Activated naive CD4-positive, alpha-beta T cell treated with anti-CD3 and anti-CD28 coated beads, Interleukin-2, amount 50 U/mL, for 24 hours (primary cell): ENCODE measurements around the gene LAMC1.
"Not testable (repeated sequence)": the region's sequence is repeated elsewhere in the genome, so short reads cannot be mapped to it uniquely, and the experiment has no call there.

Experiments
- H3K27ac Mint-ChIP-seq: one replicate; pipeline ENCODE4 v1.8.0; 2021; ENCODE audit warnings: mild to moderate bottlenecking, mixed read lengths
- H3K27me3 Mint-ChIP-seq: one replicate; pipeline ENCODE4 v1.8.0; 2021; ENCODE audit warnings: mixed read lengths
- H3K36me3 Mint-ChIP-seq: one replicate; pipeline ENCODE4 v1.8.0; 2021; ENCODE audit warnings: mixed read lengths
- H3K4me1 Mint-ChIP-seq: one replicate; pipeline ENCODE4 v1.8.0; 2021; ENCODE audit warnings: mixed read lengths
- H3K4me3 Mint-ChIP-seq: one replicate; pipeline ENCODE4 v1.8.0; 2021; ENCODE audit warnings: mild to moderate bottlenecking, mixed read lengths
- H3K9me3 Mint-ChIP-seq: one replicate; pipeline ENCODE4 v1.8.0; 2021; ENCODE audit warnings: mixed read lengths

The LAMC1 gene

DNA sequence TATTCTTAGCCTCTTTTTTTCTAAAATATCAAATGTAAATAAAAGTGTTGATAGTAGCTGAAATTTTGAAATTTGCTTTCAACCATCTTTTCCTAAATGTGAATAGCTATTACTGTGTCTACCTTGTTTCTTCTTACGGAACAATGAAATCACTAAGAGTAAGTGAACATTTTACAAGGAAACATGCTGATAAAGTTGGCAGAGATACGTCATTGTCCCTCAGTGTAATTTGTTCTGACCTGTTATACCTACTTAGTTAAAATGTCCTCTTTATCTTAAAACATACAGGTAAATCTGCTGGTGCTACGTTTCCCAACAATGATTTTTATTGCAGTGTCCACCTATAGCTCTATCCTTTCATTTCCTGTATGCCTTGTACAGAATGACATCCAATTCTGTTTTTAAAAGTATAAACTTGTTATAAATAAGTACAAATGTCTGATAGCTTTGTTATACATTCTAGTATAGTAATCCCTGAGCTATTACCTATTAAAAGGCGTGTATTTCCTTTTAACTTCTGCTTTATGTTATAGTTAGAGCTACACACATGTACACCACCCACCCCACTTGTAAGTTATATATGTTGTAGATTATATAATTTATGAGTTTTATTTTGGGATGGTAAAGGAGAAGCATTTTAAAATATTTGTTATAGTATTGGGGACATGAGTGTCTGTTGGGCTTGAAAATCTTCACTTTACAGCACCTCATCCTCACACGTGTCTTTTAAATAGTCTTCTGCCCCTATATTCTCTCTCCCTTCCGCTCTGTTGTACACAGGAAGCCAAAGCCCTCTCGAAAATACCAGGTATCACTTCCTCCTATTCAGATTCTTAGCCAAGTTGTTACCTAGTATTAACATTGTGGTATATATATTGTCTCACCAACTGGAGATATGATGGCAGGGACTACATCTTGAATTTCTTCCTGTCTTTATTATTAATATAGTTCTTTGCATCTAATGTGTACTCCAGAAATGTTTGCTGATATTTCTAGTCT, 25.2 kb downstream of the LAMC1 start:
- H3K27me3 Mint-ChIP-seq = peaks cover 41% of the 10 kb centered on the region
- no peak overlapping the region for H3K27ac Mint-ChIP-seq
- H3K4me1 Mint-ChIP-seq = peaks cover 4% of the 10 kb centered on the region
- H3K4me3 Mint-ChIP-seq = no peak overlapping the region
- H3K9me3 Mint-ChIP-seq = no peaks in the 10 kb centered on the region
- H3K36me3 Mint-ChIP-seq = no peaks in the 10 kb centered on the region

DNA sequence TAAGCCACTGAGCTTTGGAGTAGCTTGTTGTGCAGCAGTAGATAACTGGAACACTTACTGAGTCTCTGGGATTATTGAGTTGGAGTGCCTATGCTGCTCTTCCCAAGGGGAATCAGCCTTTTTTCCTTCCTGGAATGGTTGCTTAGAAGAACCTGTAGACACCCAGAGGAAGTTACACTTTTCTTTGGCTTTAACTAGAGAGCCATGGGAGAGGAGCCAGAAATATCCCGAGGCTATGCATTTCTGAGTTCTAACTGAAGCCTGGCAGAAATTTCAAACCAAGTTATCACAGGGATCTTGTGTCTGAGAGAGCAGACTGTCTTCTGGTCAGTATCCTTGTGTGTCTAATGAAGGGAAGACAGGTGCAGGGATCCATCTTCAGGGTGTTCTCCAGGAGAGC, 28.3 kb downstream of the LAMC1 start:
- no peak overlapping the region for H3K27ac Mint-ChIP-seq
- H3K36me3 Mint-ChIP-seq = no peaks in the 10 kb centered on the region
- H3K27me3 Mint-ChIP-seq = peaks cover 33% of the 10 kb centered on the region
- no peaks in the 10 kb centered on the region for H3K9me3 Mint-ChIP-seq
- no peak overlapping the region for H3K4me3 Mint-ChIP-seq
- peaks cover 4% of the 10 kb centered on the region for H3K4me1 Mint-ChIP-seq

DNA sequence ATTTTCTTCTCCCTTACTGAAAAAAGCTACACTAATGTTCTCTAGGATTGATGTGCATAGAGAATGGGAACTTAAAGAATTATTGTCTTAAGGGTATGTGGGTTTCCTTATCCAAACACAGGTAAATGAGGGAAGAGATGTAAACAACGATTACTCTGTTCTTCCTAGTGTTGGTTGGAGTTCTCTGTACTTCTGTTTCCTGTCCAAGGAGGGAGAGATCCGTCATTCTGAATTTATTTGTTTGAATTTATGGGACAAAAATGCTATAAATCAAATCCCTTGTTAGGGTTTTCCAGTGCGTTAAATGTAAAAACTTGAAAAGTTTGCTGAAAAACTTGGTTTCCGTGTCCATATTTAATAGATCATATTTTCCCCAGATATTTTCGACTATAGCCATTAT, 29.6 kb downstream of the LAMC1 start:
- Mint-ChIP-seq H3K9me3 (no peaks in the 10 kb centered on the region), H3K27ac (no peak overlapping the region), H3K36me3 (no peaks in the 10 kb centered on the region), H3K4me3 (no peak overlapping the region), H3K27me3 (peaks cover 29% of the 10 kb centered on the region), H3K4me1 (peaks cover 4% of the 10 kb centered on the region)

DNA sequence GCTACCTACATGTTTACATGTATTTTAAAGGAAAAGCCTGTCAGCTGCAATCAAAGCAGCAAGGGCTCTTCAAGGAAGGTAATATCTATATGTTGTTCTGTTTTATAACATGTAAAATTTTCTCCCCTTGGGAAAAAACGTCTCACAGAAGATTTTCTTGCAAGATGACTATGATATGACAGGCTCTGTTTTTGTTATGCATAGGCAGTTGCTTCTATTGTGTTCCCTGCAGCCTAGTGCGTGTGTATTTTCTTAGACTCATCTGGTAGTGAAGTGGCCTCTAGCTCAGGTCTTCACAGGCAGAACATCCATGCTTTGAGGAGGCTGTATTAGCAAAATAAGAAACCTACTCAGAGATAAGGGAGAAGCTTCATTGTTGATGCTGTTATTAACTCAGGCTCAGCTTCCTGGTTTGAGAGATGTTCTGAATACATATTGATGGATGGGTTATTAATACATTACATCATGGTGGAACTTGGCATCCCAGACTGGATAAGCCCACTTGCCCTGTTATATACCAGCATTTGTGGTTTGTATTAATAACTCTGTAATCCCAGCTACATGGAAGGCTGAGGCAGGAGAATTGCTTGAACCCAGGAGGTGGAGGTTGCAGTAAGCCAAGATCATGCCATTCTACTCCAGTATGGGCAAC, 35.8 kb downstream of the LAMC1 start:
- Mint-ChIP-seq H3K9me3 (no peaks in the 10 kb centered on the region), H3K27me3 (peaks cover 10% of the 10 kb centered on the region), H3K36me3 (no peaks in the 10 kb centered on the region), H3K27ac (no peak overlapping the region), H3K4me1 (no peaks in the 10 kb centered on the region), H3K4me3 (no peak overlapping the region)

DNA sequence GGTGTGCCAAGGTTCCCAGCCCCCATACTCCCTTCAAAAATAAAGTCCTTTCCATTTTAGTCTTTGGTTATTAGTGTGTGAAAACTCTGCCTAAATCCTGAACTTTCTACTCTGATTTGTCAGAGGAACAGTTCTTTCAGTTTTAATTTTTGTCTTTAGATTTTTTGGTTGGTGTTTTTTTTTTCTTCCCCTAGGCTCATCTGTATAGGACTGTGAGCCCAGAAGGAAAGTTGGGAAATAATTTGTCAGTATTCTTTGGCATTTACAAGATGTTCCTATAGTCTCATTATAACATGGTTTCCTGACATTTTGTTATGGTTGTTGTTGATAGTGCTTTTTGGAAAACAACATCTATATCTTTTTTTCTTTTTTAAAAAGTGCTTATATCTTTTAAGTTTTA, 38.0 kb downstream of the LAMC1 start:
- no peak overlapping the region for H3K4me3 Mint-ChIP-seq
- H3K9me3 Mint-ChIP-seq = no peaks in the 10 kb centered on the region
- no peaks in the 10 kb centered on the region for H3K36me3 Mint-ChIP-seq
- peaks cover 6% of the 10 kb centered on the region for H3K27me3 Mint-ChIP-seq
- no peaks in the 10 kb centered on the region for H3K4me1 Mint-ChIP-seq
- no peak overlapping the region for H3K27ac Mint-ChIP-seq

DNA sequence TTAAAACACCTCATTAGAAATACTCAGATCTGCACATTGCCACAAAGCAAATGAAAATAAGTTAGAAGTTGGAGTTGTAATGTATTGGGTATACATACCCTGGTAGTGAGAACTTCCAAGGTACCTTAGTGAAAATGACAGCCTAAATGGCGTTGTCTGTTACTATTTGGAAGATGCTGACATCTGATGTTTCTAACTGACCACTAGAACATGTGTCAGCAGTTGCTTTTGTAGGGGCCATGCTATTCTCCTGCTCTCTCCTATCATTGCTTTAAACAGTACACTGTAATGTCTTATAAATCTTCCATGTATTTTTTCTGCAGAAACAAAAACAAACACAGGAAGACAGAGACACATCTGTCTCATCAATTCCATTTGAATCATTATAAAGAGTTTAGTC, 40.1 kb downstream of the LAMC1 start:
- no peaks in the 10 kb centered on the region for H3K36me3 Mint-ChIP-seq
- H3K9me3 Mint-ChIP-seq = no peaks in the 10 kb centered on the region
- no peak overlapping the region for H3K27ac Mint-ChIP-seq
- H3K4me3 Mint-ChIP-seq = no peak overlapping the region
- peaks cover 1% of the 10 kb centered on the region for H3K27me3 Mint-ChIP-seq
- H3K4me1 Mint-ChIP-seq = no peaks in the 10 kb centered on the region

DNA sequence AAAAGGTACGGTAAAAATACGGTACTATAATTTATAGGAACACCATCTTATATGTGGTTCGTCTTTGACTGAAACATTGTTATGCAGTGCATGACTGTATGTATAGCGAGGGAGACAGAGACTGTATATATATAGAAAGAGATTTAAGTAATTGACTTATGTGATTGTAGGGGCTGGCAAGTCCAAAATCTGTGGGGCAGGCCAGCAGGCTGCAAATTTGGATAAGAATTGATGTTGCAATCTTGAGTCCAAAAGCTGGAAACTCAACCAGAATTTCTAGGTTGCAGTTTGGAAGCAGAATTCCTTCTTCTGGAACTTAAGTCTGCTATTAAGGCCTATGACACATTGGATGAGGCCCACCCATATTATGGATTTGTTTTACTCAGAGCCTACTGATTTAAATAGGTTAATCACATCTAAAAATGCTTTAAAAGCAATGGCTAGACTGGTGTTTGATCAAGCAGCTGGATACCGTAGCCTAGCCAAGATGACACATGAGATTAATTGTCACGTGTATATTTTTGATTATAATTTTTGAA, 42.0 kb downstream of the LAMC1 start:
- Mint-ChIP-seq H3K27ac (no peak overlapping the region), H3K36me3 (no peaks in the 10 kb centered on the region), H3K4me3 (no peak overlapping the region), H3K27me3 (peaks cover 3% of the 10 kb centered on the region), H3K4me1 (no peaks in the 10 kb centered on the region), H3K9me3 (no peaks in the 10 kb centered on the region)

DNA sequence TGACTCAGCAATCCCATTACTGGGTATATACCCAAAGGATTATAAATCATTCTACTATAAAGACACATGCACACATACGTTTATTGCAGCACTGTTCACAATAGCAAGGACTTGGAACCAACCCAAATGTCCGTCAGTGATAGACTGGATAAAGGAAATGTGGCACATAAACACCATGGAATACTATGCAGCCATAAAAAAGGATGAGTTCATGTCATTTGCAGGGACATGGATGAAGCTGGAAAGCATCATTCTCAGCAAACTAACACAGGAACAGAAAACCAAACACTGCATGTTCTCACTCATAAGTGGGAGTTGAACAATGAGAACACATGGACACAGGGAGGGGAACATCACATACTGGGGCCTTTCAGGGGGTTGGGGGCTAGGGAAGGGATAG, 43.2 kb downstream of the LAMC1 start:
- not testable (repeated sequence) for H3K27ac Mint-ChIP-seq, H3K9me3 Mint-ChIP-seq, H3K36me3 Mint-ChIP-seq, H3K4me3 Mint-ChIP-seq, H3K27me3 Mint-ChIP-seq, H3K4me1 Mint-ChIP-seq

DNA sequence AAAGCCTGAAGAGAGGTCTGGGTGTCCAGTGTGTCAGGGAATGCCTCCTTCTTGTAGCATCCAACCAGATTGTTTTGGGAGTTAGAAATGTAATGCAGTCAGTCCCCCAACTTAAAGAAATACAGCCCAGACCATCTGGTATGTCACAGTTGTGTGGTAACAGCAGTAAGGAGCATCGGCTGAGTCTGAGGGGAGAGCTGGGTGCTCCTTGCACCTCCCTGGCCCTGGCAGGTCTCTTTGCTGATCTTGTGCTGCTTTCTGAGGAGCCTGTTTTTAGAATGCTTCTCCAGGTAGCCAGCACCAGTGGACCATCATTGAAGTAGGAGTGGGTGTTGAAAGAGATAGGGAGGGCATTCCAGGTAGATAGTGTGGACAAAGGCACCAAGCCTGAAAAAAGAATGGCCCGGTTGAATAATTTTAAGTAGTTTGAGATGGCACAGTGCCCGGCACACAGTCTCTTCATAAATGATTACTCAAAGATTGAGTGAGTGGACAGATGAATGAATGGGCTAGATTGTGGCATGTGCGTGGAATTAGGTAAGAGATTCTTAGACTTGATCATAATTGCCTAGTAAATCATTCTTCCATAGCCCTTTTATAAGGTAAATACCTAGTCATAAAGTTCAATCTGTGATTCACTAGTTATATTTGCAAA, 46.5 kb downstream of the LAMC1 start:
- H3K9me3 Mint-ChIP-seq = no peaks in the 10 kb centered on the region
- no peaks in the 10 kb centered on the region for H3K36me3 Mint-ChIP-seq
- no peak overlapping the region for H3K27ac Mint-ChIP-seq
- H3K4me3 Mint-ChIP-seq = no peak overlapping the region
- peaks cover 5% of the 10 kb centered on the region for H3K27me3 Mint-ChIP-seq
- H3K4me1 Mint-ChIP-seq = peaks cover 4% of the 10 kb centered on the region

DNA sequence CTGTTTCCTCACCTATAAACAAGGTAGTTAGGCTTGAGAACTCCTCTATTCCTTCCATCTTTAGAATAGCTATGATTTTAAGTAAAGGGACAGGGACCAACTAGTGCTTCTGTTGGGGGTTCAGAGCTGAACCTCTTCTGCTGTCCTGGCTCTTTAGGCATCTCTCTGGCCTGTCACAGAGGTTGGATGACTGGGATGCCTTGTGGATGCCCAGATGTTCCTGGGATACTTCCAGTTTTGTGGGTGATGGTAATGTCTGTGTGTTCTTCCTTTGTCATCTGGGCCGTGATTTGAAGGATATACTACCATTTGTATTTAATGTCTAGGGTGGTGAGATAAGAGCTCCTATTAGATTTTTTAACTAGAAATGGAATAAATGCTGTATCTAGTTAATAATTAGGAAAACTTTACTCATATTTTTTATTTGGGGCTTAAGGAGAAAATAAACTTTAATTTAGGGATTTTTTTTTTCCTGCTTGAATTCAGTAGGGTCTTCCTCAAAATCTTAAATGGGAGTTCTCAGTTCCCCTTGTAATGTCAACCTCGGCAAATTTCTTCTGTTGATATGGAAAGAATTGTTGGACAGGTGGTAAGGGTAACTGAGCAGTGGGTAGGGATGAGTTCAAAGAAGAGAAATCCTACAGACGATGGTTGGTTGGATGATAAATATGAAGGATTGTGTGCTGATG, 47.2 kb downstream of the LAMC1 start:
- H3K36me3 Mint-ChIP-seq = no peaks in the 10 kb centered on the region
- no peaks in the 10 kb centered on the region for H3K9me3 Mint-ChIP-seq
- H3K27me3 Mint-ChIP-seq = peaks cover 5% of the 10 kb centered on the region
- no peak overlapping the region for H3K4me3 Mint-ChIP-seq
- H3K4me1 Mint-ChIP-seq = peaks cover 4% of the 10 kb centered on the region
- H3K27ac Mint-ChIP-seq = no peak overlapping the region

DNA sequence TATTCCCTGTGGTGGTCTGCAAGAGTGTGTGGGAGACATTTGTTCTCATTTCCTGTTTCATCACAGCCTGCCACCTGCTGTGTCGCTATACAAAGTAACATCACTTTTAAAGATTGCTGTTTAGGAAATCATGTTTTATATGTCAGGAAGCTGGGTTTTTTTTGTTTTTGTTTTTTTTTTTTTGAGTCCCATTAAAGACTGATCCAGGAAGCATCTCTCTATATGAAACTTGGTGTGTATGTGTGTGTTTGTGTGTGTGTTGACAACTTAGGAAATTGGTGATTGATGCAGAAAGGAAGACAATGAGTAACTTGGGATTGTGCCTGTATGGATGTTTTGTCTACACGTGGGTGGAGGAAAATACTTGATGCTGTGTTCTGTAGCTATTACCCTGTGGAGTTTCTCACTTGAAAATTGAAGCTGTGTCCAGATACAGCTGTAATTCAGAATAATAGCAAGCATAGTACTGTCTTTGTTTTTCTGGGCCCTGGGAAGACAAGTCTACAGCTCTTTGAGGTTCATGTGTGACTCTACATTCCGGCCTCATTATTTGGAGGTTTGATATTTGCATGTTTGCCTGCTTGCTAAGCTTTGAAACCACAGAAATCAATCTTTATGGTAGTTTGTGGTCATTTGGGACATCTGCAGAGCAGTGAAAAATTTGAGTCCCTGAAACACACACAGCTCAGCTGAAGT, 47.9 kb downstream of the LAMC1 start:
- Mint-ChIP-seq H3K9me3 (no peaks in the 10 kb centered on the region), H3K27me3 (peaks cover 5% of the 10 kb centered on the region), H3K36me3 (no peaks in the 10 kb centered on the region), H3K27ac (no peak overlapping the region), H3K4me1 (peaks cover 4% of the 10 kb centered on the region), H3K4me3 (no peak overlapping the region)

DNA sequence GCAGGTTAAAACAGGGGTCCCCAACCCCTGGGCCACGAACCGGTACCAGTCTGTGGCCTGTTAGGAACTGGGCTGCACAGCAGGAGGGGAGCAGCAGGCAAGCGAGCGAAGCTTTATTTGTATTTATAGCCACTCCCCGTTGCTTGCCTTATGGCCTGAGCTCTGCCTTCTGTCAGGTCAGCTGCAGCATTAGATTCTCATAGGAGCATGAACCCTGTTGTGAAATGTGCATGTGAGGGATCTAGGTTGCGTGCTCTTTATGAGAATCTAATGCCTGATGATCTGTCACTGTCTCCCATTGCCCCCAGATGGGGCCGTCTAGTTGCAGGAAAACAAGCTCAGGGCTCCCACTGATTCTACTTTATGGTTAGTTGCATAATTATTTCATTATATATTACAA, 49.4 kb downstream of the LAMC1 start:
- H3K27ac Mint-ChIP-seq, H3K9me3 Mint-ChIP-seq, H3K27me3 Mint-ChIP-seq, H3K4me1 Mint-ChIP-seq, H3K4me3 Mint-ChIP-seq, H3K36me3 Mint-ChIP-seq: not testable (repeated sequence)

DNA sequence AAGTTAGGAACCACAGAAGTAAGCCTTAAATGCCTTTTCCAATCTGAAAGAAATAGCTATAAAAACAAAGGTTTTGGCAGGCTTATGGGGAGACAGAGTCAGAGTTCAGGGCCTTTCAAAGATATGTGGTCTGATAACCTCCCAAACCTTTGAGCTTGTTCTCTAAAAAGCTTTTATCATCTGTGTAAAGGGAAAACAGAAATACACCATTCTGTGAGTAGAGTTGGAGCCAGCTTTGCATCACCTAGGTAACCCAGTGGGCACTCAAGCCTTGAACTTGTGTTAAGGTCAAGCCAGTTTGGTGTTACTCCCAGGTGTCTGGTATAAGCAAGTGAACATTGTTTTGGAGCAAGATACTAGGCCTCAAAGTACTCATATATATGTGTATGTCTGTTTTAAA, 50.1 kb downstream of the LAMC1 start:
- no peaks in the 10 kb centered on the region for H3K36me3 Mint-ChIP-seq
- H3K27me3 Mint-ChIP-seq = peaks cover 5% of the 10 kb centered on the region
- H3K9me3 Mint-ChIP-seq = no peaks in the 10 kb centered on the region
- H3K4me1 Mint-ChIP-seq = peaks cover 4% of the 10 kb centered on the region
- no peak overlapping the region for H3K27ac Mint-ChIP-seq
- no peak overlapping the region for H3K4me3 Mint-ChIP-seq

DNA sequence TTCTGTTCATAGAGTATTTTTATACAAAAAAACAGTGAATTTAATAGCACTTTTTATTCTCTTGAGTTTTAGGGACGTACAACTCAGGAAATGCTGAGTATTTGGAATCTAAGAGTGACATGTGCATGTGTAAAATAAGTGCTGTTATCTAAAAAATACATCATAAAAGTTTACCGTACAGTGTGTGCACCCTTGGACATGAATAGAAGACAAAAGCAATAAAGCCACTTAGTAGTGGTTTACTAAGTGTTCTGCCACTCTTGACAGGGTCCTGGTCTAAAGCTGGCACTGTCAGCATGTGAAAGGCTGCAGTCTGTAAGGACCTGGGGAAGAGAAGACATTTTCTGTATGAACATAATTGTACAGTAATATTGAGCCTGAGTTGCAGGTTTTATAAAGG, 51.0 kb downstream of the LAMC1 start:
- Mint-ChIP-seq H3K36me3 (no peaks in the 10 kb centered on the region), H3K9me3 (no peaks in the 10 kb centered on the region), H3K4me3 (no peak overlapping the region), H3K27me3 (peaks cover 5% of the 10 kb centered on the region), H3K27ac (no peak overlapping the region), H3K4me1 (peaks cover 4% of the 10 kb centered on the region)

DNA sequence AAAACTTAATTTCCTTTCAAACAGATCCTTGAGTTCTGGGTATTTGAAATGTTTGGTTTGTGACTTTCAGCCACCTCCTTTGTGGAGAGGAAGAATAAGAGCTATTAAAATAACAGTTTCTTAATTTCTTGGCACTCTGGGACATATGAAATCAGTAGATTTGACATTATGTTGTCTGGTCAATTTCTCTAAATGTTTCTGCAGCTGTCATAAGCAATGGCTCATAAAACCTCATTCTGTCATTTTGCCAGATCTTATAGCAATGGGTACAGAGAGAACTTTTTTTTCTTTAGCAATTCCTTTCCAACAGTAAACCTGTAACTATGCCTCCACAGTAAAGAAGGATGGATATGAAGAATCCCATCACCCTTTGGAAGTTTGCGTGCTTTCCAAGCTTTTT, 52.6 kb downstream of the LAMC1 start:
- peaks cover 2% of the 10 kb centered on the region for H3K4me1 Mint-ChIP-seq
- no peak overlapping the region for H3K4me3 Mint-ChIP-seq

More for the DNA sequence above, 52.6 kb downstream of the LAMC1 start:
- H3K36me3 Mint-ChIP-seq = no peaks in the 10 kb centered on the region
- no peak overlapping the region for H3K27ac Mint-ChIP-seq
- peaks cover 1% of the 10 kb centered on the region for H3K27me3 Mint-ChIP-seq
- H3K9me3 Mint-ChIP-seq = no peaks in the 10 kb centered on the region
